Measurements from ENCODE around the gene WWC2. TPM values are rescaled to one million over a fixed set of nuclear protein-coding genes. Genes with fewer than 3 reads are reported as not detected.

WWC2 gene
- total RNA-seq, 2 donors from 2014 or later, result 5.3 to 6.3 TPM

DNA sequence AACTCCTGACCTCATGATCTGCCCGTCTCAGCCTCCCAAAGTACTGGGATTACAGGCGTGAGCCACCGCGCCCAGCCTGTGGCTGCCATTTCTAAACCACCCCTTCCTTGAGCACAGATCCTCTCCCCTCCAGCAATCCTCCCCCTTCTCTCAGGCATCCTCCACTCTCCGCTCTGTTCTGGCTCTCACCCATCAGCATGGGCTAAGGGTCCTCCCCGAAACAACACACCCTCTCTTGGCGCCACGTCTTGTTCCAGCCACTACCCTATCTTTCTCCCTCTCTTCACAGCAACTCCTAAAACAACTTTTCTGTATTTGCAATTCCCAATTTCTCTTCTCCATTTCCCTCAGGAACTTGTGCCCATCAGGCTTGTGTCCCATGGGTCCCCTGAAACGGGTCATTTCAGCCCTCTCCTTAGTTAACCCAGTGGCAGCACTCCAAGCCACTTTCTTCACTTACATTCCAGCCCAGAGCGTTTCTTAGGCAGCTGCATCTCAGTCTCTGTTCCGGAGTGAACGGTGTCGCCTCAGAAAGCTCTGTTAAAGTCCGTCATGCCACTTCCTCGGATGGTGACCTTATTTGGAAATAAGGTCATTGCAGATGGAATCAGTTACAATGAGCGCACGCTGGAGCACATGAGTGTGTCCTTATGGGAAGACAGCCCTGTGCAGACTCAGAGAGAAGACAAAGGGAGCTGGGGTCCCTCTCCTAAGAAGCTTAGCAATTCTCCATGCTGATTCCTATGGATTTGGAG lies 251.4 kb downstream of the WWC2 start:
- intact Hi-C loops (cut with DNase I, micrococcal nuclease), result no loop called here
- no peak for ATAC-seq
- DNase-seq, result no peak

DNA sequence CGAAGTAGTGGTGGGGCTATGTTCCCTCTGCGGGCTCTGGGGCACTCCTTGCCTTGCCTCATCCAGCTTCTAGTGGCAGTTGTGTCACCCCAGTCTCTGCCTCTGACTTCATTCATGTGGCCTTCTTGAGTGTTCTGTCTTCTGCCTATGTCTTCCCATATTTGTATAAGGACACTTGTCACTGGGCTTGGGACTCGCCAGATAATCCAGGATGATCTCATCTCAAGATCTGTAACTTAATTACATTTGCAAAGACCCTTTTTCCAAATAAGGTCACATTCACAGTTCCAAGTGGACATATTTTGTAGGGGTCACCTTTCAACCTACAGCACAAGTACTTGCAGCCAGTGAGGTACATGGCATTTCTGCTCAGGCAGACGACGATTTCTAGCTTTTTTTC lies 253.5 kb downstream of the WWC2 start:
- no peak for DNase-seq
- intact Hi-C loops (cut with DNase I, micrococcal nuclease), result no loop called here
- no peak for ATAC-seq

DNA sequence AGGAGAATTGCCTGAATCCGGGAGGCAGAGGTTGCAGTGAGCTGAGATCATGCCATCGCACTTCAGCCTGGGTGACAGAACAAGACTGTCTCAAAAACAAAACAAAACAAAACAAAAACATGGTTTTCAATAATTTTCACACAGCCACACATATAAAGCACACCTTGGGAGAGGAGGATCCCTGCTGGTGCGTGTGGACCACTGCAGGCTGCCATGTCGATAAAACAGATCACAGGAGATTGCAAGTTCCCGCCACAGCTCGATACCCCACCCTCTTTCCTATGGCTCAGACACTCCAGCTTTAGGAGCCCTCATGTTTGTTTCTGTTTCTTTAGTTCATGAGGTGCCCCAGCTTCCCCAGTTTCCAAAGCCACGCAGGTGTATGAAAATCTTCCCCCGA lies 254.5 kb downstream of the WWC2 start:
- DNase-seq, result no peak
- intact Hi-C loops (cut with DNase I, micrococcal nuclease), result no loop called here
- no peak for ATAC-seq

DNA sequence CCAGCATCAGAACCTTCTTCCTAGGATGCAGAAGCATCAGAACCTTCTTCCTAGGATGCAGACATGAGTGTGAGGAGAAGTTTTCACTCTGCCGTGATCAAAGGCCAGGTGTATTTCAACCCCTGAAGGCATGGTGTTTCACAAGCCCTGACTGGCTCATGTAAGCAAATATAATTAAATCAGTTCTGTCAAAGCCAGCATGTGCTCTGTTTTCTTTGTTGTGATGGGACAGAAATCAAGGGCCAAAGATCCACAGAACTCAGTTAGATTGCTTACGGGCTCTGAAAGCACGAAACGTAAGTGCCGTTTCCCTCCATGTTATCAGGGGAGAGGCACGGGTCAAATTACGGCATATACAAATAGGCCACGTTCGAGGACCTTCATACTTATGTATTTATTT lies 255.2 kb downstream of the WWC2 start:
- intact Hi-C loops (cut with DNase I, micrococcal nuclease), result no loop called here
- ATAC-seq, result peak; percentile 21
- DNase-seq, result no peak

DNA sequence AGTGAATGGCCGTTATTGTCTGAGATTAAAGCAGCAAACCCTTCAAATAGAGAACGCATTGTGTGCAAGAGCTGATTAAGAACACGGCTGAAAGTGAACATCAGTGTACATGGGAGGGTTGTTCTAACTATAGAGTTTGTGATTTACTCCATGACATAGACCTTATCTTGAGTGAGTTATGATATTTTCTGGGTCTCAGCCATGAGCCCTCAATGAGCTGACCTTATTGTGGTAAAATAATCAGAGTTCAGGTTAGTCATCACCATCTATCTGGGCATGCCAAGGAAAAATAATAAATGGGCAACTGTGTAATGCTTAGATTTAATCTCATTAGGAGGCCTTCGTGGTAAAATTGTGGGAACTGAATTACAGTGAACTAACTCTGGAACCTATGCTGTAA lies 256.3 kb downstream of the WWC2 start:
- intact Hi-C loops (cut with DNase I, micrococcal nuclease), result no loop called here
- DNase-seq, result no peak
- no peak for ATAC-seq

DNA sequence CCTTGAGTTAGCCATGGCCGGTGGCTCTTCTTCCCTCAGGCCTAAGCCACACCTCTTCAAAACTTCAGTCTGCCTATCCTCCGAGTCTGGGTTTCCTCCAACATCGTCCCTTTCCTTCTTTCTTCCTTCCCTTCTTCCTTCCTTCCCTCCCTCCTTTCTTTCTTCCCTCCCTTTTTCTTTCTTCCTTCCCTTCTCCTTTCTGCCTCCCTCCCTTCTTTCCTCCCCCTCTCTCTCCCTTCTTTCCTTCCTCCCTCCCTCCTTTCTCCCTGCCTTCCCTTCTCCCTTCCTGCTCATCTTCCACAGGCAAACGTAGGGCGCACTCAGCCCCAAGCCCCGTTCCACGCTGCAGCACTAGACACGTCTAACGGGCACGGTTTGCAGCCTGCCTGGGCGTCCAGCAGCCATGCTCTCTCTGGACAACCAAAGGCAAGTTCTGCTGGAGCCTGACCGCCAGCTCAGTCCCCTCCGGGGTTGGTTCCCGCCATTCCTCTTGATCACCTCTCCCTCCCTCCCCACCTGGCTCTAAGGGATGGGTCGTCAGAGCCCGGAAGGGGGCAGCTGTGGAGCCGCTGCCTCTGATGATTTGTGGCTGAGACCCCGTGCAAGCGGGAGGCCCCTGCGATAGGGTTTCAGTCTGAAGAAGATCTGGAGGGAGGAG lies 257.2 kb downstream of the WWC2 start:
- DNase-seq (no peak), ATAC-seq (no peak)
- intact Hi-C loops (cut with DNase I, micrococcal nuclease), result no loop called here

DNA sequence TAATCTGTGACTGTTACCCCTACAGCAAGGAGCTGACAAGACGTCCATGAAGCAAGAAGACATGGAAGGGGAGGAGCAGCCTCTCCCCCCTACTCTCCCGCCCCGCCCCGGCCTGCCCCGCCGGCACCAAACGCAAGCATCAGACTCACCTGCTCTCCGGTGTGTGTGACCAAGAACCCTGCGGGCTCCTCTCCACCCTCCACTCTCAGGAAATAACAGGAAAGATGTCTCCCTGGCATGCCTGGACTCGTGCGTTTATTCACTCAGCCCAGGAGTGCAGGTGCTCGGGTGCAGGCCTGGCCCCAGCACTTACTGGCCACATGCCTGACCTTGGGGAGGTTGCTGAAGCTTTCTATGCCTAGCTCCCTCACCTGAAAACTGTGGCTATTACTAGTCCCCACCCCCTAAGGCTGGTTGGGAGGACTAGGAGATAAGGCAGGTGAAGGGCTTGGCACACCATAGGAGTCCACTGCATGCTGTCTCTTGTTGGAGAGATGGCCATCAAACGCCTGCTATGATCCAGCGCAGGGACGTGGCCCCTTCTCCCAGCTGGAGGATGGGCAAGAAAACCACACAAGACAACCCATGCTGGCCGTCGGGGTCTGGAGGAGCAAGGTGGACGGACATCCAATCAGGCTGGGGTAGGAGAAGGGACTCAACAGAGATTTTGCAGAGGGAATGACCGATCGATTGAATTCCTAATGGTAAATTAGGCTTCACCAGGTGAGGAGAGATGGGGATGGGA lies 258.0 kb downstream of the WWC2 start:
- no peak for DNase-seq
- no peak for ATAC-seq
- intact Hi-C loops (cut with DNase I, micrococcal nuclease), result no loop called here

DNA sequence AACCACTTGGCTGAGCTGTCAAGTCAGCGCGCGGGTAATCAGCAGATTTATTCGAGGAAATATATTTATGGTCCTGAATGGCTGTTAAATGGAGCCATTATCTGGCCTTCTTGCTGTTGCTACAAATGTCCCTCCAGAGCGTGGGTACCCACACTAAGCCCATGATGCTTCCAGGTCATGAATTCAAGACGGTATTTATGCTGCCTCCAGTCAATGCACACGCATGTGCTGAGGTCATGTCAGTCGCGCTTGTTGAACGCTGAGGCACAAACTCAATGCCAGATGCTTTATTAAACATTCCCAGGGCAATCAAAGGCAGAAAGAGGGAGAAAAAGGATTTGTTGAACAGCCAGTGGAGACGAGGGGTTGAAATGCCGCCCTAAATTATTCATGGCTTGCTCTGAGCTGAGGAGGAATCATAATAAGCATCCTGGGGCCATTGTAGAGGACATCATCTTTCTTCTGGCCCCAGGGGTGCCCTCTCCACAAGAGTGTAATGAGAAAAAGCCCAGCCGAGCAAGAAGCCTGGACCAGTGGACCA lies 259.2 kb downstream of the WWC2 start:
- no peak for ATAC-seq
- no peak for DNase-seq
- intact Hi-C loops (cut with DNase I, micrococcal nuclease), result no loop called here

DNA sequence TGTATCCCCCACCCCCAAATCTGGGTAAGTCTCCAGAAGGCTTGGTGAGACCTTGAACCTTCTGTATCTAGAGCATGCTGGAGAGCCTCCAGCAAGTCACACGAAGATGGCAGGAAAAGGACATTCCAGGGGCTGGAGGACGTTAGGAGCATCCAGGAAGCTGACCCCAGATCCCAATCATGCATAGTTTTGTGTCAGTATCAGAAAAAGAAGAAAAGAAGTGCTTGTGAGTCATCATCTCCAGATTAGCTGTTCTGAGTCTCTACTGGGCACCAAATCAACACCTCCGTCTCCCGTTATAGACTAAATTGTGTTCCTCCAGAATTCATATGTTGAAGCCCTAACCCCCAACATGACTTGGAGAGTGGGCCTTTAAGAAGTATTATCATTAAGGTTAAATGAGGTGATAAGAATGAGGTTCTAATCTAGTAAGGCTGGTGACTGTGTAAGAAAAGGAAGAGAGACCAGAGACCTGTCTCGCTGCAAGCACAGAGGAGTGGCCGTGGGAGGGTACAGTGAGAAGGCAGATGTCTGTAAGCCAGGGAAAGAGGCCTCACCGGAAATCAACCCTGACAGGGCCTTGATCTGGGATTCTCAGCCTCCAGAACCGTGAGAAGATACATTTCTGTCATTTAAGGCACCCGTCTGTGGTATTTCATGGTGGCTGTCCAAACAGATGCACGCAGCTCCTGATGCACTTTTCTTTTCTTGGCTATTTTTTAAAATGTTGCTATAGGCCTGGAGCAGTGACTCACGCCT lies 261.3 kb downstream of the WWC2 start:
- intact Hi-C loops (cut with DNase I, micrococcal nuclease), result no loop called here
- DNase-seq (no peak), ATAC-seq (no peak)

DNA sequence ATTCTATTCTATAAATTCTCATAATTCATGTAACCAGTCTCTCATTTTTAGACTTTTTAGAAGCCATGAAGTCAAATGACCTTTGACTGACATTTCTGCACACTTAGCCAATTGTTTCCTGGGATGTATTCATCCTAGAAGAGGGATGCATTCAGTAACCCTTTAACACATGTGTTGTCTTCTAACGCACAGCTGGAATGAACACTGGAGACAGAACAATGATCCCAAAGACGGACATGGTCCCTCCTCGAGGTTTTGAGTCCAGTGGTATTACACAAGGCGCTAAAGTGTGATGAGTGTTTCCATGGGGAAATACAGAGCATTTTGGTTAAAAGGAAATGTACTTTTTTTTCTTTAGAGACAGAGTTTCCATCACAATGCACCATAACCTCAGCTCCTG lies 263.0 kb downstream of the WWC2 start:
- DNase-seq, result no peak
- intact Hi-C loops (cut with DNase I, micrococcal nuclease), result no loop called here
- ATAC-seq, result no peak

DNA sequence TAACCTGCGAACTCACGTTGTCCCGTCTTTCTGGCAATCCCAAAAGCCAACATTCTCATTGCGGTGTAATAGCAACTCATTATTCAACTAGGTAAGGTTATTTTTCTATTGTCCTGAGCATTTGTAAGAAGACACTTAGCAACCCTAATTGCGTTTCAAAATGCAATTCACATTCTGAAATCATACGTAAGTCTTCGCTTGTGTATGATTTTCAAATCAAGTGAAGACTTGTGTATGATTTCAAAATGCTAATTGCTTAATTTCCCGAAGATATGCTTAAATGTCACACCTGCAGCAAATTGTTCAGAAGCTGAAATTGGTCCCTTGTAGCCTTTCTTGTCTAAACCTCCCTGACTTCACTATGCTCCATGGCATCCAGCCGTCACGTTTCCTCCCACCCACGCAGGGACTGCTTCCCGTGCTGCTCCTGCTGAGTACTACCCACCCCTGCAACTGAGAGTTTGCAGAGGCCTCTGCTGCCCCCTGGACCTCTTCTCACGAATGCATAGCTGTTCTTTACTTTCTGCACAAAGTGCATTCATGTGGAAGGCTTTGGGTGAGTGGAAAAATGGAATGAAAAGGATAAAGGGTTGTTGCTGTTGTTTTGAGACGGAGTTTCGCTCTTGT lies 264.0 kb downstream of the WWC2 start:
- ATAC-seq (no peak), DNase-seq (no peak)

DNA sequence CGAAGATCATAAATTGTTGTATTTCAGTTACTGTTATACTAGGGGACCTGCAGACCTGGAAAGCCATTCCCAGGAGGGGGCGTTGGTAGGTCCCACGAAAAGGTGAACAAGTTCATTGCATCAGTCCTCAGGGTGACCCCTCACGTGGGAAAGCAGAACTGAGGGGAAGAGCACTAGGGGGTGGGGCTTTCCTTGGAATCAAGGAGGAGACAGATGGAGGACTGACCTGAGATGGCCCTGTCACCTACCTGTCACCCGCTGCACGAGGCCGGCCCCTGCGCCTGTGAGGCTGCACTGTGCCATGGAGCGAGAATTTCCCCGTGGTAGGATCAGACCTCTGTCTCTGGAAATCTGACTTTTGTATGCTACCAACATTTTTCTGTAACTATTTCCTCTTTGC lies 265.0 kb downstream of the WWC2 start:
- DNase-seq (no peak), ATAC-seq (no peak)
- intact Hi-C loops (cut with DNase I, micrococcal nuclease), result no loop called here

More for the DNA sequence above, 264.0 kb downstream of the WWC2 start:
- intact Hi-C loops (cut with DNase I, micrococcal nuclease), result no loop called here

DNA sequence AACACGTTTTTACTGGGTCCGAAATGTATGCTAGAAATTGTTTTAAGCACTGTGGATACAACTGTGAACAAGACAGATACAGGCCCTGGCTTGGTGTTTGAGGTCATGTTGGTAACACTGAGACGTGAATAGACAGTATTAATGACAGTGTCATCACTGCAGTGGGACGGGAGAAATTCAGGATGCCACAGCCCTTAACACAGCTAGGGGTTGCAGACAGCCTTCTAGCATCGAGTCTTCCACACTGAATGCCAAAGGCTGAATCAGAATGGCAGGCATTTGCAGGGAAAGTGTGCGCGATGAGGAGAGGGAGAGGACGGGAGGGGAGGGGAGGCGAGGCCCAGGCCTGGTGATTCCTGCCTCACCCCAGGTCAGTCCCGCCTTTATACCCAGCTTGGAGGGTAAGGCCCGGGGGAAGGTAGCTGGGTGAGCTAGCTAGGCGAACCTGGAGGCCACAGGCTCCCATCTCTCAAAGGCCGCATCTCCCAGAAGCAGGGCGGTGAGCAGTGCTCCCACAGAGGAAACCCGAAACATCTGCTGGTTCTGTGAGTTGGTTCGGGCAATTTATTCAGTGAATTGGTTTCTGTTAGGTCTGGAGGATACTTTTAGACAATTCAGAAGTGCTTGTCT lies 267.3 kb downstream of the WWC2 start:
- DNase-seq, result no peak

DNA sequence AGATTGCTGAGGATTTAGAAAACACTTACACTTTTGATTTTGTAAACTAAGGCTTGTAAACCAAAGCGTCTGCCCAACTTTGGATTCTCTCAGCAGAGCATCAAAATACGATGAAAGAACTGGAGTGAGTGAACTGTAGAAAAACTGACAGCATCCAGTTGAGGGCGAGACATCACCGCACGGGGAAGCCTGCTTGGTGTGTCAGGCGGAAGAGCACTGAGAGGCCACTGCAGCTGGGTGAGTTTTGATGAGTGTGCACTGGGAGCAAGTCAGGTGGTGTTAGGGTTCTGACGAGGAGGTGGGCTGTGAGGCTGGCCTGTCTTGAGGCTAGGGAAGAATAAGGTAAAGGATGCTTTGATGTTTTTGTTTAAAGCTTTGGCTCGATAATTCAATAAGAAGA lies 270.0 kb downstream of the WWC2 start:
- intact Hi-C loops (cut with DNase I, micrococcal nuclease), result no loop called here
- no peak for ATAC-seq
- DNase-seq, result no peak

More for the DNA sequence above, 267.3 kb downstream of the WWC2 start:
- no peak for ATAC-seq
- intact Hi-C loops (cut with DNase I, micrococcal nuclease), result no loop called here
